GM10248 (cell line): Measurements from ENCODE around the gene SCN3A.

Experiments
- CTCF ChIA-PET: fragments of 300-600 bp; sonication (Branson Sonifier 250); formaldehyde crosslinking; extraction: SDS; loops from one replicate; lab custom pipeline; 2021; ENCODE audit warnings: antibody characterized with exemption; lab: Yijun Ruan, JAX
- POLR2A ChIA-PET: fragments of 350-650 bp; sonication (Branson Sonifier 250); formaldehyde crosslinking; extraction: SDS; loops from one replicate; lab custom pipeline; 2020; ENCODE audit warnings: antibody characterized with exemption; lab: Yijun Ruan, JAX
- DNase-seq: peaks from one replicate; pipeline ENCODE4 v3.0.0; 2012; ENCODE audit errors: extremely low spot score
- CTCF ChIP-seq: IDR thresholded peaks from 2 replicates; pipeline ENCODE4 v1.5.1; 2012; ENCODE audit warnings: mild to moderate bottlenecking, low read depth; ENCODE audit errors: extremely low read depth, missing control alignments, control extremely low read depth

SCN3A gene

GRCh38 chr2:165067643-165068486, 136.0 kb downstream of the SCN3A start:
- ChIA-PET CTCF (no interaction called here), POLR2A (no interaction called here)
- TF ChIP-seq CTCF = no peak
- DNase-seq = no peak

GRCh38 chr2:165064743-165065142, 139.1 kb downstream of the SCN3A start:
- ChIA-PET POLR2A (no interaction called here), CTCF (interaction anchor here (1.2 kb wide), 1 partner anchor 12 kb away, joined by 4 read pairs; no protein-coding TSS in a partner anchor)
- no peak for TF ChIP-seq CTCF
- DNase-seq = no peak

- no peak for TF ChIP-seq CTCF
- DNase-seq = no peak
- CTCF ChIA-PET = no interaction called here
- POLR2A ChIA-PET = no interaction called here
Measured at GRCh38 chr2:165060411-165060810, 143.4 kb downstream of the SCN3A start.

DNA sequence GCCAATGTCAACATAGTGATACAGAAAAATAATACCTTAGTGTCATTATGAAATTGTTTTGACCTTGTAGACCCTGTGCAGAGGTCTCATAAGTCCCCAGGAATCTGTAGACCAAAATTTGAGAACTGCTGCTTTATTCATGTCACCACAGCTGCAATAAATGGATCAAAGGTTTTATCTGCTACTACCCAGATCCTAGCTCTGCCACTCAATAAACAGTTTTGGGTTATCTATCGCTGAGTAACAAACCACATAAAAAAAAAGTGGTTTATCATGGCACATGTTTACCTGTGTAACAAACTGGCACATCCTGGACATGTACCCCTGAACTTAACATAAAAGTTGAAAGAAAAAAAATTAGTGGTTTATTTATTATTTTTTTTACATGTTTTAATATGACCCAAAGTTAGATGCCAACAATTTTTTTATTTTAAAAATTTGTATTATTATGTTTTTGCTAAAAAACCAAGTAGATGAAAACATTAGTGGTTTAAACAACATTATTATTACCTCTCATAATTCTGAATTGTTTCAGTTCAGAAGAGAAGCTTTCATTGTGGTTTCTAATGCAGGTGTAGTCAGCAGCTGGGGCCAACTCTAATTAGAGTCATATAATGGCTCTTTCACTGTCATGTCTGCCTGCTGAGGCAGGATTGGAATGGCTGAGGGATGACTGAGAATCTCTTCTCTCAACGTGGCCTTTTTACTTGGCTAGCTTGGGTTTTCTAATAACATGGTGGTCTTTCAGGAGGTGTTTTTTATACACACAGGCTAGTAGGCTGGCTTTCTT, 145.2 kb downstream of the SCN3A start:
- TF ChIP-seq CTCF = no peak
- POLR2A ChIA-PET = no interaction called here
- DNase-seq = no peak
- CTCF ChIA-PET = interaction anchor here (0.9 to 1.3 kb wide), 4 partner anchors 10 to 15 kb away, joined by 3 to 4 read pairs (median 3); no protein-coding TSS in a partner anchor

- ChIA-PET POLR2A (no interaction called here), CTCF (interaction anchor here (1.3 kb wide), 1 partner anchor 9 kb away, joined by 4 read pairs; no protein-coding TSS in a partner anchor)
- no peak for DNase-seq
- no peak for TF ChIP-seq CTCF
Measured at GRCh38 chr2:165057931-165058330, 145.9 kb downstream of the SCN3A start.

- no peak for DNase-seq
- ChIA-PET CTCF (no interaction called here), POLR2A (no interaction called here)
- TF ChIP-seq CTCF = no peak
Measured at GRCh38 chr2:165057308-165057707, 146.5 kb downstream of the SCN3A start.
